Raji (cell line): ENCODE measurements around the gene CACNA1E.

ENCODE experiments used
- POLR2A ChIP-seq: IDR thresholded peaks from 2 replicates; pipeline ENCODE4 v1.6.1; 2011; ENCODE audit warnings: low read depth, low read length, control low read depth; ENCODE audit not compliant: insufficient read depth

The CACNA1E gene

DNA sequence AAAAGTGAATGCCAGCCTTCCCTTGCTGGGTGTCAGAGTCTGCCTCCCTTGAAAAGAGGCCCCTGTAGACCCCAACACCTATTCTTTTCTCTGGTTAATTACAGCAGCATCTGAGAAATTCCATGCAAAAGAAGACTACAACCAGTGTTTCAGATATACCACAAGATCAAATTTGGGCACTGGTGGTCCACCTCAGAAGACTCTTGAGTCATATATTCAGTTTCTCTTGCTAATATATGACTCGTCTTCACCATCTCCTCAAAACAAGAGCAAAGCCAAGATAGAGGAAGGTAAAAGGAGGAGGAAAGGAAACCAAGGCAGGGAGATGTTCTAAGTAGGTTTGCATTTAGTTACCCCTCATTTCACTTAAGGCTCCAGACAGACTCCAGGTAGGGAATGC, 318.3 kb downstream of the CACNA1E start:
- TF ChIP-seq POLR2A, result no peak

DNA sequence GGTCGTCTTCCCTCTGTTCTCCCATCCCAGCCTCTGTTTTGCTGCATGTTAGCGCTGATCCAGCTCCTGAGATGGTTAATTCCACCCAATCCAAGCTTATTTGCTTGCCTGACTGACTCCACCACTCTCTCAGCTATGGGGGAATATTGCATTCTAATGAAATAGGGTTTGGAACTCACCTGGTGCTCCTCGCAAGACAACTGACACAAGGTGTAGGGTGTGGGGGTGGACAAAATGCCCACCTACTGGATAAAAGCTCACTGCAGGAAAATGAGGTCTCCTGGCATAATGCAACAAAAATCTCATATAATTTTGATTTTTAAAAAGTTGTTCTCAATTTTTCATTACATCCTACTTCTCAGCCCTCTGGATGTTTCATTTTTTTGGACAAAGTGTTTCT, 319.1 kb downstream of the CACNA1E start:
- TF ChIP-seq POLR2A, result no peak

DNA sequence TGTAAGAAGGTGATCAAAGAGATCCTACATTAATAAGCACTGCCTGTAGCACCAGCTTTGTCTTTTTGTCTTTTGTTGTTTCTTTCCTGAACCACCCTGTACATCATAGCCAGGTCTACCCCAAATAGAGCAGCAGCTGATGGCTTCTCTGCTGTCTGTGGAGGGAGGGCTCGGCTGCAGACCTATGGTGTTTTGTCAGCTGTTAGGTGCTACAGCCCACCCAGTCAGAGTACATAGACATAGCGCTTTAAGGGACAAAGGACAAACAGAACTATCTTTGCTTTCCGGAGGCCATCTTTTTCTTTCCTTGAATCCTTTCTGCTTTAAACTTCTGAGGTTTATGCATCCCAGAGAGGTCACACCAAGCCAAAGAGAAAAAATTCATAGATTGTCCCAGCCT, 320.1 kb downstream of the CACNA1E start:
- TF ChIP-seq POLR2A, result no peak

DNA sequence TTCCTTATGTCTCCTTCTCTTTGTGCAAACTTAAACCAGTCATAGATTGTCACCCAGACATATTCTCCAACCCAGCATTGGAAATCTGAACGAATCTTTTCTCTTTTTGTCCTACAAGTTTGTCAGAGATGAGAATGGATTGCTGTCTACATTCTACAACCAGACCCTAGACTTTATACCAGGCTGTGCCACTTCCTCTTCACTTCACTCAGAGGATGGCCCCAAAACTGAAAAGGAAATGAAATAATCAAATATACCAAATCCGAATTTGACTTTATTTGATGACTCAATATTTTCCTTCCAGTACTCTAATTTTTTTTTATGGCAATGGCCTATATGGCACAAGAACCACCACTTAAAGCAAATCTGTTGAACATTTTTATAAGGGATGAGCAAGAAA, 321.7 kb downstream of the CACNA1E start:
- no peak for TF ChIP-seq POLR2A

DNA sequence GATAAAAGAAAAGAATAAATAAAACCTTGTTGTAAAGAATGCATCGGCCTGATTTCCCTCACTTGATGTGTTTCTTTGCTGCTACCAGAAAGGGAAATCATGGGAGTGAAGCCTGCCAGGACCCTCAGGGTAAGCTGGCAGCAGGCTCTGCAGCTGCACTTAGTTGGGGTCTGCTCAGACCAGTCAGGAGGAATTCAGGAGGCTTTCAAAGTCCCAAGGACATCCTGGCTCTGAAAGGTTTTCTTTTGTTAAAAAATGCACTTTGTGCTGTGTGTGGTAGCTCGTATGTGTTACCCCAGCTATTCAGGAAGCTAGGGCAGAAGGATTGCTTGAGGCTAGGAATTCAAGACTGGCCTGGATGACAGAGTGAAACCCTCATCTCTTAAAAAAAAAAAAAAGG, 323.4 kb downstream of the CACNA1E start:
- TF ChIP-seq POLR2A, result no peak

- TF ChIP-seq POLR2A, result no peak
Measured at GRCh38 chr1:181807251-181807650, 323.9 kb downstream of the CACNA1E start.

DNA sequence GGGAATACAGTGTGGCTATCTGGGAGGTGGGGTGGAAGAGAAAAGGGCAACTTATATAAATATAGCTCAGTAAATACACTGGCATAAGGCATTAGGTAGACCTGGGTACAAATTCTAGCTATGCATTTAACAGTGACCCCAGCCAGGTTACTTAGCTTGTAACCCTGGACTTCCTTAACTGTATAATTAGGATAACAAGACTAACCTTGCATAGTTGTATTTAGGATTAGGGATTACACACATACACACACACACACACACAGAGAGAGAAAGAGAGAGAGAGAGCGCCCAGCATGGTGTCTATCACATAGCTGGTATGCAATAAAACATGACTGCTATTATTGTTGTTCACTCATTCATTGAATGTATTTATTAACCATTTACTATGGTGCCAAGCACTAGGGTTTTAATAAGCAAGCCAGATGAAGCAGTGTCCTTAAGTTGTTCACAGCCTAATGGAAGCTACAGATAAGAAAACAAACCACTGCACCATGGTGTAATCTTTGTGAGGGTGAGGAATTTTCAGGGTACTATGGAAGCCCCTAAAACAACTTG, 326.8 kb downstream of the CACNA1E start:
- TF ChIP-seq POLR2A, result no peak

DNA sequence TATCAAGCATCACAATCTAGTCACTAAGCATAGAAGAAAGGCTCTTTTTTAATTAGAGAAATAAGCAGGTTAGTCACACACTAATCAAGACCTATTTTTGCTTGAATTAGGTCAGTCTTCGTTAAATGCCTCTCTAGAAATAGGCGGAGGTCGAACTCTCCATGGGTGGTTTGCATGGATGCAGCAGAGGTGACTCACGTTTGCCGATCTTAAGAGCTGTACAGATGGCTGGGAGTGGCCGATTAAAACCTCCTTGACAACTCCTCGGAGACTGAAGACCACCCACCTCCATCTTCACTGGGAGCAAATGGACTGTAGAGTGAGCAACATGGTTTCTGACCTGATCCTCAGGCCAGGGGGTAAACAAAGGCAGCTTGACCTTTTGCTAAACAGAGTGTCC, 328.9 kb downstream of the CACNA1E start:
- TF ChIP-seq POLR2A, result no peak

DNA sequence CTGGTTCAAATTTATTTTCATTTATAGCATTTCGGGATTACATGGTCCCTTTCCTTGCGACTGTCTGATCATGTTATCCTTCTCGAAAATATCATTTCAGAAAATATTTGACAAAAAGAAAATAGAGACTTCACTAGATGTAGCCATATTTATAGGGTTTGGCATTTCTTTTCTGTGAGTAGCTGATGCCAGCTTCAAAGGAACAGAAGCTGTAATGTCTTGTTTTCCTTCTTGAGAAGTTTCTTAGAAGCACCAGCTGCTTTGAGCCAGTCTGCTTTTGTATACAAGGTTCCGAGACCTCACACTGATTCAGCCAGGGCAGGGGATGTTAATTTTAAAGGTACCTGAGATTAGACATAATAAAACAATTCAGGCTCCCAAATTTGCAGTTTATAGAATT, 329.9 kb downstream of the CACNA1E start:
- TF ChIP-seq POLR2A, result no peak

DNA sequence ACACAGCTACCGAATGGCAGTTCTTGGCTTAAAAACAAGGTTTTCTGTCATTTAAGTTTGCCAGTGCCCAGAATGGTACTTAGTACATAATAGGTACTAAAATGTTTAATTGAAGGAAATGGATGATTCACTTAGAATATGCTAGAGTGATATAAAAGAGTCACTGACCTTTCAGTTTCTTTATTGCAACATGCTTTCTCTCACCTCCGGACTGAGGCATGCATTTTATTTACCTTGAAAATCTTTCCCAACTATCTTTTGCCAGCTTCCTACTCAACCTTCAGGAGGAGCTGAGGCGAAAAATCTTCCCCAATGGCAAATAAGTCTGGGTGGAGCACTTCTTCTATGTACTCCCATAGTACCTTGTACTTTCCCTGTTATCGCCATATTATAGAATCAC, 333.3 kb downstream of the CACNA1E start:
- no peak for TF ChIP-seq POLR2A

DNA sequence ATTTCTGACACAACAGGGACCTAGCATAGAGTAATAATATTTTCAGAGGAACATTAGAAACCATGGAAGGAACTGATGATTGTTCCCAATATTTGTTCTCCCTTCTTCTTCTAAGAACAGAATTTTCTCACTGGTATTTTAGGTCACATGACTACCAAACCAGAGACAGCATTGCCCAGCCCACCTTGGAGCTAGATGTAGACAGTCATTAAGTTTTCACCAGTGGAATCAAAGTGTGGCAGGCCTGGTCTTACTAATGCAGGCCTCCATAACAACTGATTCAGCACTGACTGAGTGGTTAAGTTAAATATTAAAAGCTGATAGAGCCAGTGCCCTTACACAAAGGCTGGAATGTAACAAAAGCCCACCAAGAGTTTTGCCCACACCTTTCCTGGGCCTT, 333.8 kb downstream of the CACNA1E start:
- no peak for TF ChIP-seq POLR2A

GRCh38 chr1:181818459-181818858, 335.1 kb downstream of the CACNA1E start:
- no peak for TF ChIP-seq POLR2A

GRCh38 chr1:181818943-181819342, 335.6 kb downstream of the CACNA1E start:
- TF ChIP-seq POLR2A, result no peak

GRCh38 chr1:181821701-181822100, 338.4 kb downstream of the CACNA1E start:
- no peak for TF ChIP-seq POLR2A

DNA sequence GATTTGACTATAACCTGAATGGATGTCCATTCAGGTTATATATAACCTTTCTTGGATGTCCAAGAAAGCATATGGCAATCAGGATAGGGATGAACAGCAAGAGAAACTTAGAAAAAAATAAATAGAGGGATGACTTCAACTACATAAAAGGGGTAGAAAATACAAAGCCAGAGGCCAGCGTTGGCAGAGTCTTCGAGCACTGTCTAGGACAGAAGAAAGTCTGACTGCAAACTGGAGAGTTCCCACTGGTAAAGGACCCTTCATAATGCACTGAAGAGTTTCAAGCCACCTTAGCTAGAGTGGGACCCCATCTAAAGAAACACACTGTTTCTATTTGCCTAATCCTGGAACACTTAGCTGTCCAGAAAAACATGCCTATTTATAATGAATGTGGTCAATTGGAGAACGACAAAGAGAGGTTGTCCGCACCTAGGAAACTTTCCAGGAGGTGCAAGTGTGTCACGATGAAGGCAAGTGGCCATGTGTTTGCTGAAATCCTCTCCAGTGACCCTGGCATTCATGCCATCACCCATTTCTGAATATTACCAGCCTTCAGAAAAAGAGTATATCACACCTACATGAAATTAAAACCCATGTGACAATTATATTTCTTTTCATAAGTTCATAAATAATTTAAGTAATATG, 362.8 kb downstream of the CACNA1E start:
- TF ChIP-seq POLR2A, result no peak

GRCh38 chr1:181846681-181847080, 363.4 kb downstream of the CACNA1E start:
- TF ChIP-seq POLR2A, result no peak

- no peak for TF ChIP-seq POLR2A
Measured at GRCh38 chr1:181849071-181849470, 365.8 kb downstream of the CACNA1E start.

DNA sequence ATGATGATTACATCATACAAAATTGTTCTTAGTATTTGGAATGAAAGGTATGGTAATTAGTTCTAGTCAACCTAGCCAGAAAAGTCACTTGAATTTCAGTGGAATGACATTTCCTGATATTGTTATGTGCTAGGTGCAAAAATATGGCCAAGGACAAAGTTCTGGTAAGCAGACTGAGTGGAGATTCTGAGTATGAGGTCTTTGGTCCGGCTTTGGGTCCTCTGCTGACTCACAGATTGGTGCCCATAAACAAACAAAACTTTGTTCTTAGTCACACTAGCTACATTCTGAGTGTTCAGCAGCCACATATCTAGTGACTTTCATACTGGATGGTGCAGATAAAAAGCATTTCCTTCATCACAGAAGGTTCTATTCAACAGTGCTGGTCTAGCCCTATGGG, 372.1 kb downstream of the CACNA1E start:
- TF ChIP-seq POLR2A, result no peak
